Fibroblast of lung (primary cell): Measurements from ENCODE around the gene DKK3. TPM values are rescaled to one million over a fixed set of nuclear protein-coding genes. Genes with fewer than 3 reads are reported as not detected.
"Not testable (repeated sequence)": the region's sequence is repeated elsewhere in the genome, so short reads cannot be mapped to it uniquely, and the experiment has no call there.

Experiments used
- DNase-seq, 2 donors: peaks; one replicate each; pipeline versions ENCODE4 v3.0.0 to v3.0.0-alpha.2; 2010; ENCODE audit warnings: low read depth in 2 of 2
- H2AFZ ChIP-seq: 2 replicates; pipeline ENCODE4 v1.5.1; 2012; ENCODE audit warnings: low read length, control low read depth, inconsistent platforms
- H3K27ac ChIP-seq: 2 replicates; pipeline ENCODE4 v1.5.1; 2011; ENCODE audit warnings: low read length, control low read depth; ENCODE audit not compliant: insufficient read depth
- H3K27me3 ChIP-seq: 2 replicates; pipeline ENCODE4 v1.5.1; 2011; ENCODE audit warnings: mild to moderate bottlenecking, low read length; ENCODE audit not compliant: control insufficient read depth, insufficient read depth
- H3K36me3 ChIP-seq: 2 replicates; pipeline ENCODE4 v1.5.1; 2011; ENCODE audit warnings: low read length; ENCODE audit not compliant: control insufficient read depth, insufficient read depth
- H3K4me1 ChIP-seq: 2 replicates; pipeline ENCODE4 v1.5.1; 2011; ENCODE audit warnings: low read length; ENCODE audit not compliant: control insufficient read depth, insufficient read depth; ENCODE audit errors: extremely low read depth
- H3K4me2 ChIP-seq: 2 replicates; pipeline ENCODE4 v1.5.1; 2011; ENCODE audit warnings: low read length, control low read depth; ENCODE audit not compliant: insufficient read depth; ENCODE audit errors: extremely low read depth
- H3K4me3 ChIP-seq, 4 experiments: fragments of 200-600 bp in 1 of 4; sonication (generic) in 1 of 4; replicated peaks in 1 of 4; 2 replicates each; pipeline ENCODE4 v1.5.1; 2011 to 2016; ENCODE audit warnings: low read length in 4 of 4, low read depth in 3 of 4, mild to moderate bottlenecking in 3 of 4, control low read depth in 2 of 4, inconsistent platforms in 1 of 4, mixed read lengths in 1 of 4; ENCODE audit not compliant: insufficient read depth in 1 of 4; ENCODE audit errors: control extremely low read depth in 1 of 4
- H3K79me2 ChIP-seq: 2 replicates; pipeline ENCODE4 v1.5.1; 2012; ENCODE audit warnings: mild to moderate bottlenecking, low read length, inconsistent platforms; ENCODE audit not compliant: control insufficient read depth, insufficient read depth
- H3K9ac ChIP-seq: 2 replicates; pipeline ENCODE4 v1.5.1; 2011; ENCODE audit warnings: mild to moderate bottlenecking, low read length, control low read depth; ENCODE audit not compliant: insufficient read depth
- H3K9me3 ChIP-seq: 2 replicates; pipeline ENCODE4 v1.5.1; 2012; ENCODE audit warnings: low read depth, low read length; ENCODE audit not compliant: control insufficient read depth, insufficient read depth
- H4K20me1 ChIP-seq: 2 replicates; pipeline ENCODE4 v1.5.1; 2011; ENCODE audit warnings: low read length; ENCODE audit not compliant: control insufficient read depth, insufficient read depth; ENCODE audit errors: extremely low read depth
- CTCF ChIP-seq, 2 donors: IDR thresholded peaks in 1 of 2; conservative IDR thresholded peaks in 1 of 2; 1 replicate in 1 of 2; 2 replicates in 1 of 2; pipeline ENCODE4 v1.5.1; 2011 to 2012; ENCODE audit warnings: low read length in 2 of 2, control low read depth in 1 of 2, inconsistent platforms in 1 of 2, low read depth in 1 of 2, mild to moderate bottlenecking in 1 of 2
- EZH2 ChIP-seq: IDR thresholded peaks from 2 replicates; pipeline ENCODE4 v1.5.1; 2012; ENCODE audit warnings: low read length, control low read depth, mild to moderate bottlenecking; ENCODE audit errors: missing control alignments
- polyA plus RNA-seq, 2 donors: library from polyadenylated mRNA; depleted of rRNA in 1 of 2; stranded (reverse) in 1 of 2; unstranded in 1 of 2; fragments of >200 nt; gene quantifications; 2 replicates each; pipeline ENCODE4 v1.2.1, GENCODE V29; 2011 to 2012; ENCODE audit warnings: missing spikeins in 1 of 2
- total RNA-seq: library from RNA; depleted of rRNA; stranded (reverse); fragments of >200 nt; gene quantifications from 2 replicates; pipeline ENCODE4 v1.2.1, GENCODE V29; 2014

Gene DKK3
- total and polyA plus RNA-seq, 2 donors (not counting 1 experiment from before 2014, with no cell fraction given) = 1,064 to 1,566 TPM

DNA sequence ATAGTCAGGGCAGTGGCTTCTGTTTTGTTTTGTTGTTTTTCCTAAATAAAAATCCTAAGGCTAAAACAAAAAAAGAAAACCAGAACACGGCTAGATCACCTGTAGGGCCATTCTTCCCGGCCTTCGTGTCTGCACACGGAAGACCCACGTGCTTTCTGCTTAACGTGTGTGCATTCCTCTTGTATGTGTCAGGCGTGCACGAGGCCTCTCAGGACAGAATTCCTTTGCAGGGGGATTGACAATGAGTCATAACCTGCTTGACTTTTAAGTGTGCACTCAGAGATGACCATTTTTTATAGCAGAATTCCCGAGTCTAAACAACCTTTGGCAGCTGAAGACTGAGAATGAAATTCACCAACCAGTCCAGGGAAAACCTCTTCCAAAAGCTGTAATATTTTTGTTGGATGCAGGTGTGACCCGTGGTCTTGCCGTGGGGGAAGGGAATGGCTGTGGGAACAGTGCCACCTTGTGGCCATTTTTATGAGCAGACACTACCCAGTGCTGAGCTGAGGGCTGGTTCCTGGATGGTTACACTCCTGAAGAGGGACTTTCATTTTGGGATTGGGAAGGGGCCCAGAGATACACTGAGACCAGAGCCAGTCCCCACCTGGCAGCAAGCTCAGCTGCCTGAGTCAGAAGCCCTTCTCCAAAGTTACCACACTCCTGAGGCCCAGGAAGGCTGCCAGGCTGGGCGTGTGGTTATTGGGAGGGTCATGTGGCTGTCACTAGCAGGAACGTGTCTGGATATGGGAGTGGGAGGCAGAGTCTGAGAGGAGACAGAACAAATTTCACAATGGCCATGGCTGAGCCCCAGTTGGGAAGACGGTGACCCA, 35.7 kb upstream of the DKK3 start:
- Histone ChIP-seq H3K9me3 (no peaks in the 10 kb centered on the region), H3K9ac (peak overlapping the region; percentile 35), H3K27me3 (no peaks in the 10 kb centered on the region), H3K79me2 (no peaks in the 10 kb centered on the region), H3K4me2 (peak overlapping the region; percentile 60), H3K4me1 (peaks cover 24% of the 10 kb centered on the region), H3K4me3 (peak overlapping the region in 3 of 4 experiments; percentile 4 to 30 (median 6)), H3K36me3 (no peaks in the 10 kb centered on the region), H2AFZ (peak overlapping the region; percentile 15), H4K20me1 (no peaks in the 10 kb centered on the region), H3K27ac (peak overlapping the region; percentile 76)
- DNase-seq = peak; percentile 91 to 99
- TF ChIP-seq EZH2 = no peak
- peak; percentile 82 to 91 for TF ChIP-seq CTCF (conservative IDR thresholded peaks at IDR 0.05 in 1 of 2, IDR thresholded peaks at IDR 0.05 in 1 of 2; ENCODE audit: low read depth in 1 of 2, low read length in 2 of 2)

GRCh38 chr11:12043221-12043620, 34.8 kb upstream of the DKK3 start:
- H3K9ac ChIP-seq = no peak overlapping the region
- no peak overlapping the region for H3K4me2 ChIP-seq
- H3K27ac ChIP-seq = peak overlapping the region; percentile 76
- DNase-seq = no peak
- no peaks in the 10 kb centered on the region for H4K20me1 ChIP-seq
- no peak for TF ChIP-seq CTCF (conservative IDR thresholded peaks at IDR 0.05 in 1 of 2, IDR thresholded peaks at IDR 0.05 in 1 of 2; ENCODE audit: low read depth in 1 of 2, low read length in 2 of 2)
- peaks cover 24% of the 10 kb centered on the region for H3K4me1 ChIP-seq
- H3K79me2 ChIP-seq = no peaks in the 10 kb centered on the region
- no peaks in the 10 kb centered on the region for H3K36me3 ChIP-seq
- H3K27me3 ChIP-seq = no peaks in the 10 kb centered on the region
- H3K4me3 ChIP-seq = no peak overlapping the region
- no peak overlapping the region for H2AFZ ChIP-seq
- H3K9me3 ChIP-seq = no peaks in the 10 kb centered on the region

DNA sequence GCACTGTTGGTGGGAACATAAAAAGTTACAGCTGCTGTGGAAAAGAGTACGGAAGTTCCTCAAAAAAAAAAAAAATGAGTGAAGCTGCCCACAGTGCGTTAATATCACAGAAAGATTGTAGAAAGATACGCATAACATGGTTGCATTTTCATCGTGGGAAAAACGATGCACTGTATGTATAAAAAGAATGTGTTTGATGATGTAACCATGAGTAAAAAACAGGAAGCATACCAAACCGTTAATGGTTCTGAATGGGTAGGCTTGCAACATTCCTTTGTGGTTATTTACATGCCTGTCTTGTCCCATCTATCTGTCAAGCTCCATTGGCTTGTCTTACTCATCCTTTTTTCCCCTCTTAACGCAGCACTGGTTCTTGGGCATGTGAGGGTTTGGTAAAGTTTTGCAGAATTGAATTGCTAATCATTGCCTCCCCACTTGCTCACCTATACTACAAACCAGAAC, 33.8 kb upstream of the DKK3 start:
- H3K27me3 ChIP-seq = no peaks in the 10 kb centered on the region
- H3K9ac ChIP-seq = no peak overlapping the region
- peaks cover 24% of the 10 kb centered on the region for H3K4me1 ChIP-seq
- H3K36me3 ChIP-seq = no peaks in the 10 kb centered on the region
- H3K27ac ChIP-seq = peak overlapping the region; percentile 76
- TF ChIP-seq EZH2 (no peak), CTCF (conservative IDR thresholded peaks at IDR 0.05 in 1 of 2, IDR thresholded peaks at IDR 0.05 in 1 of 2; ENCODE audit: low read depth in 1 of 2, low read length in 2 of 2) (no peak)
- peak; percentile 91 to 98 for DNase-seq
- peak overlapping the region; percentile 37 for H3K4me2 ChIP-seq
- no peaks in the 10 kb centered on the region for H3K79me2 ChIP-seq
- no peak overlapping the region for H2AFZ ChIP-seq
- no peaks in the 10 kb centered on the region for H3K9me3 ChIP-seq
- H4K20me1 ChIP-seq = no peaks in the 10 kb centered on the region
- H3K4me3 ChIP-seq = no peak overlapping the region

DNA sequence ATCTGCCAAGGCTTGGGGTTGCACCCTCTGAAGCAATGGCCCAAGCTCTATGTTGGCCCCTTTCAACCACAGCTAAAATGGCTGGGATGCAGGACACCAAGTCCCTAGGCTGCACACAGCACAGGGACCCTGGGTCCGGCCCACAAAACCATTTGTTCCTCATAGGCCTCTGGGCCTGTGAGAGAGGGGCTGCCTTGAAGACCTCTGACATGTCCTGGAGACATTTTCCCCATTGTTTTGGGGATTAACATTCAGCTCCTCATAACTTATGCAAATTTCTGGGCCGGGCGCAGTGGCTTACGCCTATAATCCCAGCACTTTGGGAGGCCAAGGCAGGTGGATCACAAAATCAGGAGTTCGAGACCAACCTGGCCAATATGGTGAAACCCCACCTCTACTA, 32.3 kb upstream of the DKK3 start:
- H3K9ac ChIP-seq, H3K27ac ChIP-seq, DNase-seq, H3K36me3 ChIP-seq, H2AFZ ChIP-seq, H3K27me3 ChIP-seq, H3K4me3 ChIP-seq, H3K4me2 ChIP-seq, H3K9me3 ChIP-seq, H4K20me1 ChIP-seq, H3K79me2 ChIP-seq: not testable (repeated sequence)
- peaks cover 24% of the 10 kb centered on the region for H3K4me1 ChIP-seq
